ENCODE measurements around the gene GADD45A.
A peak's percentile ranks its signal among the peaks of the same experiment; 100 is the strongest.

The GADD45A gene

GRCh38 chr1:67675800-67676199, 9.2 kb upstream of the GADD45A start (continued):
- TF ChIP-seq BCL11A (tag by site-specific recombination; IDR thresholded peaks at IDR 0.05; ENCODE audit: low read depth) (no peak), ZNF677 (tag by site-specific recombination; IDR thresholded peaks at IDR 0.05) (no peak), ZNF449 (tag by site-specific recombination; IDR thresholded peaks at IDR 0.05) (no peak), KLF16 (tag by site-specific recombination; IDR thresholded peaks at IDR 0.05) (no peak)

DNA sequence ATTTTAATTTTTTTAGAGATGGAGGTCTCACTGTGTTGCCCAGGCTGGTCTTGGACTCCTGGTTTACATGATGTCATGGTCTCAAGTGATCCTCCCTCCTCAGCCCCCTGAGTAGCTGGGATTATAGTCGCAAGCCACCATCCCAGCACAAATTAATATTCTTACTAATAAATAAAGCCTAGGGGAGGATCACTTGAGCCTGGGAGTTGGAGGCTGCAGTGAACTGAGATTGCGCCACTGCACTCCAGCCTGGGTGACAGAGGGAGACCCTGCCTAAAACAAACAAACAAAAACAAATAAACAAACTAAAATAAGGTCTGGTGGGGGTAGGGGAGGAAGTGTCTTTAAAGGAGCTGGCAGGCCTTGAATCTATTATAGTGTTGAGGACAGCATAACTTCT, 8.7 kb upstream of the GADD45A start:
- H3K4me1 ChIP-seq (ENCODE audit: control insufficient read depth, insufficient read depth, low read length), result peaks cover 7% of the 10 kb centered on the region
- no peak overlapping the region for H3K27ac ChIP-seq (ENCODE audit: extremely low read depth, low read depth, low read length)
- no peak overlapping the region for H3K4me3 ChIP-seq (ENCODE audit: low read depth, low read length)
- no peaks in the 10 kb centered on the region for H3K36me3 ChIP-seq (ENCODE audit: control insufficient read depth in 2 of 2, insufficient read depth in 1 of 2, low read length in 2 of 2)
- H3K9me3 ChIP-seq (ENCODE audit: control insufficient read depth, insufficient read depth, low read depth, low read length), result no peaks in the 10 kb centered on the region
- peak; percentile 69 for TF ChIP-seq ZNF398 (tag by site-specific recombination; IDR thresholded peaks at IDR 0.05)
- TF ChIP-seq, protein P1, sequence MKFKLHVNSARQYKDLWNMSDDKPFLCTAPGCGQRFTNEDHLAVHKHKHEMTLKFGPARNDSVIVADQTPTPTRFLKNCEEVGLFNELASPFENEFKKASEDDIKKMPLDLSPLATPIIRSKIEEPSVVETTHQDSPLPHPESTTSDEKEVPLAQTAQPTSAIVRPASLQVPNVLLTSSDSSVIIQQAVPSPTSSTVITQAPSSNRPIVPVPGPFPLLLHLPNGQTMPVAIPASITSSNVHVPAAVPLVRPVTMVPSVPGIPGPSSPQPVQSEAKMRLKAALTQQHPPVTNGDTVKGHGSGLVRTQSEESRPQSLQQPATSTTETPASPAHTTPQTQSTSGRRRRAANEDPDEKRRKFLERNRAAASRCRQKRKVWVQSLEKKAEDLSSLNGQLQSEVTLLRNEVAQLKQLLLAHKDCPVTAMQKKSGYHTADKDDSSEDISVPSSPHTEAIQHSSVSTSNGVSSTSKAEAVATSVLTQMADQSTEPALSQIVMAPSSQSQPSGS (tag by site-specific recombination; IDR thresholded peaks at IDR 0.05; ENCODE audit: low read depth), result peak; percentile 2; the same call in 1 of the 2 replicates
- TF ChIP-seq WT1 (tag by site-specific recombination; IDR thresholded peaks at IDR 0.05), result peak; percentile 83
- TF ChIP-seq ZSCAN16 (tag by site-specific recombination; IDR thresholded peaks at IDR 0.05), result no peak
- CTCF ChIA-PET, result interaction anchor here (3.4 kb wide), 1 partner anchor 84 kb away, joined by 13 read pairs; no protein-coding TSS in a partner anchor
- POLR2A ChIA-PET, result interaction anchor here (4.5 kb wide), 1 partner anchor 8 kb away, joined by 43 read pairs; the partner anchor contains the start of gene GADD45A

GRCh38 chr1:67676946-67677345, 8.1 kb upstream of the GADD45A start:
- Histone ChIP-seq H3K4me1 (ENCODE audit: control insufficient read depth, insufficient read depth, low read length) (peaks cover 7% of the 10 kb centered on the region), H3K4me3 (ENCODE audit: low read depth, low read length) (no peak overlapping the region), H3K9me3 (ENCODE audit: control insufficient read depth, insufficient read depth, low read depth, low read length) (no peaks in the 10 kb centered on the region), H3K27ac (ENCODE audit: extremely low read depth, low read depth, low read length) (no peak overlapping the region), H3K36me3 (ENCODE audit: control insufficient read depth in 2 of 2, insufficient read depth in 1 of 2, low read length in 2 of 2) (no peaks in the 10 kb centered on the region)
- CTCF ChIA-PET, result interaction anchor here (0.7 to 3.4 kb wide), 2 partner anchors 42 to 83 kb away, joined by 3 to 13 read pairs; no protein-coding TSS in a partner anchor
- POLR2A ChIA-PET, result interaction anchor here (4.5 kb wide), 1 partner anchor 8 kb away, joined by 43 read pairs; the partner anchor contains the start of gene GADD45A
- TF ChIP-seq HIC1 (tag by site-specific recombination; IDR thresholded peaks at IDR 0.05) (no peak), ZNF362 (tag by site-specific recombination; IDR thresholded peaks at IDR 0.05) (no peak), ZNF157 (tag by site-specific recombination; IDR thresholded peaks at IDR 0.05) (no peak), ZNF658 (tag by site-specific recombination; IDR thresholded peaks at IDR 0.05) (no peak), ZNF521 (tag by site-specific recombination; IDR thresholded peaks at IDR 0.05) (no peak), ZNF19 (tag by site-specific recombination; IDR thresholded peaks at IDR 0.05; ENCODE audit: low read depth) (no peak), ZNF341 (tag by site-specific recombination; IDR thresholded peaks at IDR 0.05; ENCODE audit: low read depth) (no peak), ZNF266 (tag by site-specific recombination; IDR thresholded peaks at IDR 0.05; ENCODE audit: low read depth) (no peak)
- TF ChIP-seq, protein P2, sequence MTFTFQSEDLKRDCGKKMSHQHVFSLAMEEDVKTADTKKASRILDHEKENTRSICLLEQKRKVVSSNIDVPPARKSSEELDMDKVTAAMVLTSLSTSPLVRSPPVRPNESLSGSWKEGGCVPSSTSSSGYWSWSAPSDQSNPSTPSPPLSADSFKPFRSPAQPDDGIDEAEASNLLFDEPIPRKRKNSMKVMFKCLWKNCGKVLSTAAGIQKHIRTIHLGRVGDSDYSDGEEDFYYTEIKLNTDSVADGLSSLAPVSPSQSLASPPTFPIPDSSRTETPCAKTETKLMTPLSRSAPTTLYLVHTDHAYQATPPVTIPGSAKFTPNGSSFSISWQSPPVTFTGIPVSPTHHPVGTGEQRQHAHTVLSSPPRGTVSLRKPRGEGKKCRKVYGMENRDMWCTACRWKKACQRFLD (tag by site-specific recombination; IDR thresholded peaks at IDR 0.05), result no peak
- TF ChIP-seq, protein P3, sequence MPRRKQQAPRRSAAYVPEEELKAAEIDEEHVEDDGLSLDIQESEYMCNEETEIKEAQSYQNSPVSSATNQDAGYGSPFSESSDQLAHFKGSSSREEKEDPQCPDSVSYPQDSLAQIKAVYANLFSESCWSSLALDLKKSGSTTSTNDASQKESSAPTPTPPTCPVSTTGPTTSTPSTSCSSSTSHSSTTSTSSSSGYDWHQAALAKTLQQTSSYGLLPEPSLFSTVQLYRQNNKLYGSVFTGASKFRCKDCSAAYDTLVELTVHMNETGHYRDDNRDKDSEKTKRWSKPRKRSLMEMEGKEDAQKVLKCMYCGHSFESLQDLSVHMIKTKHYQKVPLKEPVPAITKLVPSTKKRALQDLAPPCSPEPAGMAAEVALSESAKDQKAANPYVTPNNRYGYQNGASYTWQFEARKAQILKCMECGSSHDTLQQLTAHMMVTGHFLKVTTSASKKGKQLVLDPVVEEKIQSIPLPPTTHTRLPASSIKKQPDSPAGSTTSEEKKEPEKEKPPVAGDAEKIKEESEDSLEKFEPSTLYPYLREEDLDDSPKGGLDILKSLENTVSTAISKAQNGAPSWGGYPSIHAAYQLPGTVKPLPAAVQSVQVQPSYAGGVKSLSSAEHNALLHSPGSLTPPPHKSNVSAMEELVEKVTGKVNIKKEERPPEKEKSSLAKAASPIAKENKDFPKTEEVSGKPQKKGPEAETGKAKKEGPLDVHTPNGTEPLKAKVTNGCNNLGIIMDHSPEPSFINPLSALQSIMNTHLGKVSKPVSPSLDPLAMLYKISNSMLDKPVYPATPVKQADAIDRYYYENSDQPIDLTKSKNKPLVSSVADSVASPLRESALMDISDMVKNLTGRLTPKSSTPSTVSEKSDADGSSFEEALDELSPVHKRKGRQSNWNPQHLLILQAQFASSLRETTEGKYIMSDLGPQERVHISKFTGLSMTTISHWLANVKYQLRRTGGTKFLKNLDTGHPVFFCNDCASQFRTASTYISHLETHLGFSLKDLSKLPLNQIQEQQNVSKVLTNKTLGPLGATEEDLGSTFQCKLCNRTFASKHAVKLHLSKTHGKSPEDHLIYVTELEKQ (tag by site-specific recombination; IDR thresholded peaks at IDR 0.05; ENCODE audit: borderline replicate concordance), result no peak
